Measurements from ENCODE around the gene MSH2. TPM values are rescaled to one million over a fixed set of nuclear protein-coding genes. Genes with fewer than 3 reads are reported as not detected.

MSH2 gene
- total and polyA plus RNA-seq, 2 of the 13 experiments (the other 11 are each of a cell fraction or from before 2014, with no cell fraction given): 19.9 to 76.3 TPM

- in situ Hi-C loops (cut with HindIII; ENCODE audit: extremely low pct_ligation_motif_present, low pct_unique_long_range_greater_than_20kb): no loop called here
- H3K79me2 ChIP-seq (ENCODE audit: insufficient read depth, low read length): no peaks in the 10 kb centered on the region
- ChIA-PET POLR2A (no interaction called here), CTCF (ENCODE audit: low intra/inter-chr PET ratio, low total read pairs) (no interaction called here)
- BruUV-seq (replicated peaks): no TSS peak
- DNase-seq (ENCODE audit: low spot score) (no peak), FAIRE-seq (no peak), ATAC-seq (no peak)
- no peaks in the 10 kb centered on the region for H3K9me3 ChIP-seq (ENCODE audit: low read length)
- no peaks in the 10 kb centered on the region for H3K4me1 ChIP-seq (ENCODE audit: insufficient read depth, low read length)
- H4K20me1 ChIP-seq (ENCODE audit: insufficient read depth, low read length): no peaks in the 10 kb centered on the region
- no peaks in the 10 kb centered on the region for H3K27me3 ChIP-seq (ENCODE audit: control insufficient read depth in 1 of 2, insufficient read depth in 2 of 2, low read length in 2 of 2)
- no peak overlapping the region for H3K4me3 ChIP-seq (replicated peaks in 1 of 3; ENCODE audit: insufficient read depth in 1 of 3, low read depth in 2 of 3, low read length in 3 of 3)
- TF ChIP-seq SP140L (CRISPR knock-in tag; IDR thresholded peaks at IDR 0.05; ENCODE audit: borderline replicate concordance) (no peak), TAF1 (CRISPR knock-in tag; IDR thresholded peaks at IDR 0.05) (no peak), RXRB (CRISPR knock-in tag; IDR thresholded peaks at IDR 0.05; ENCODE audit: borderline replicate concordance) (no peak), PLSCR1 (CRISPR knock-in tag; IDR thresholded peaks at IDR 0.05; ENCODE audit: borderline replicate concordance) (no peak), PCBP2 (optimal IDR thresholded peaks at IDR 0.05; ENCODE audit: low read depth, low read length, poor library complexity, severe bottlenecking) (no peak), CHD2 (IDR thresholded peaks at IDR 0.05; ENCODE audit: low read depth, low read length) (no peak), ELF4 (CRISPR knock-in tag; IDR thresholded peaks at IDR 0.05; ENCODE audit: borderline replicate concordance) (no peak), BRD4 (CRISPR knock-in tag; IDR thresholded peaks at IDR 0.05) (no peak), MAFF (IDR thresholded peaks at IDR 0.05; ENCODE audit: low read depth, low read length) (no peak)
- TF ChIP-seq, protein P1, sequence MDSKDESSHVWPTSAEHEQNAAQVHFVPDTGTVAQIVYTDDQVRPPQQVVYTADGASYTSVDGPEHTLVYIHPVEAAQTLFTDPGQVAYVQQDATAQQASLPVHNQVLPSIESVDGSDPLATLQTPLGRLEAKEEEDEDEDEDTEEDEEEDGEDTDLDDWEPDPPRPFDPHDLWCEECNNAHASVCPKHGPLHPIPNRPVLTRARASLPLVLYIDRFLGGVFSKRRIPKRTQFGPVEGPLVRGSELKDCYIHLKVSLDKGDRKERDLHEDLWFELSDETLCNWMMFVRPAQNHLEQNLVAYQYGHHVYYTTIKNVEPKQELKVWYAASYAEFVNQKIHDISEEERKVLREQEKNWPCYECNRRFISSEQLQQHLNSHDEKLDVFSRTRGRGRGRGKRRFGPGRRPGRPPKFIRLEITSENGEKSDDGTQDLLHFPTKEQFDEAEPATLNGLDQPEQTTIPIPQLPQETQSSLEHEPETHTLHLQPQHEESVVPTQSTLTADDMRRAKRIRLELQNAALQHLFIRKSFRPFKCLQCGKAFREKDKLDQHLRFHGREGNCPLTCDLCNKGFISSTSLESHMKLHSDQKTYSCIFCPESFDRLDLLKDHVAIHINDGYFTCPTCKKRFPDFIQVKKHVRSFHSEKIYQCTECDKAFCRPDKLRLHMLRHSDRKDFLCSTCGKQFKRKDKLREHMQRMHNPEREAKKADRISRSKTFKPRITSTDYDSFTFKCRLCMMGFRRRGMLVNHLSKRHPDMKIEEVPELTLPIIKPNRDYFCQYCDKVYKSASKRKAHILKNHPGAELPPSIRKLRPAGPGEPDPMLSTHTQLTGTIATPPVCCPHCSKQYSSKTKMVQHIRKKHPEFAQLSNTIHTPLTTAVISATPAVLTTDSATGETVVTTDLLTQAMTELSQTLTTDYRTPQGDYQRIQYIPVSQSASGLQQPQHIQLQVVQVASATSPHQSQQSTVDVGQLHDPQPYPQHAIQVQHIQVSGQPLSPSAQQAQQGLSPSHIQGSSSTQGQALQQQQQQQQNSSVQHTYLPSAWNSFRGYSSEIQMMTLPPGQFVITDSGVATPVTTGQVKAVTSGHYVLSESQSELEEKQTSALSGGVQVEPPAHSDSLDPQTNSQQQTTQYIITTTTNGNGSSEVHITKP (CRISPR knock-in tag; IDR thresholded peaks at IDR 0.05; ENCODE audit: low read depth): no peak
- TF ChIP-seq, protein P2, sequence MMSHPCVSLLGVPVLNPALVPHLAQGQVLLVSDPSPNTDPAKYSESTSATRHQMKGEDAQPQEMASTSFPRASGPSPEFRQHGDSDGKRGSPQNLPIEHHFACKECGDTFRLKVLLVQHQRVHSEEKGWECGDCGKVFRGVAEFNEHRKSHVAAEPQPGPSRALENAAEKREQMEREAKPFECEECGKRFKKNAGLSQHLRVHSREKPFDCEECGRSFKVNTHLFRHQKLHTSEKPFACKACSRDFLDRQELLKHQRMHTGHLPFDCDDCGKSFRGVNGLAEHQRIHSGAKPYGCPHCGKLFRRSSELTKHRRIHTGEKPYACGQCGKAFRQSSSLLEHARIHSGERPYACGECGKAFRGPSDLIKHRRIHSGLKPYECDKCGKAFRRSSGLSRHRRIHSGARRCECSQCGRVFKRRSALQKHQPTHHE (CRISPR knock-in tag; IDR thresholded peaks at IDR 0.05; ENCODE audit: borderline replicate concordance): no peak
- no peak overlapping the region for H3K27ac ChIP-seq (ENCODE audit: extremely low read length, insufficient read depth, low read length)
- H3K36me3 ChIP-seq (replicated peaks in 1 of 2; ENCODE audit: control insufficient read depth in 1 of 2, insufficient read depth in 2 of 2, low read length in 2 of 2): peaks cover 8 to 34% of the 10 kb centered on the region in 2 experiments
- no peak overlapping the region for H3K9ac ChIP-seq (ENCODE audit: insufficient read depth, low read depth, low read length)
- no peak overlapping the region for H3K4me2 ChIP-seq (ENCODE audit: low read depth, low read length)
- H2AFZ ChIP-seq (ENCODE audit: low read length): no peak overlapping the region
- intact Hi-C loops (cut with micrococcal nuclease; ENCODE audit: unreplicated experiment): no loop called here
These were observed 57.8 kb downstream of the MSH2 start for GRCh38 chr2:47460766-47461165.
